Lung (tissue), 12 donors: ENCODE measurements around the gene S100A14. TPM values are rescaled to one million over a fixed set of nuclear protein-coding genes. Genes with fewer than 3 reads are reported as not detected.

ENCODE experiments used
- ATAC-seq: fragments of 200-7000 bp; cut with Tn5 transposase; one replicate; pipeline ENCODE4 v1.9.1; 2020; ENCODE audit warnings: moderate number of reproducible peaks; ENCODE audit not compliant: insufficient read depth, low FRiP score
- DNase-seq, 3 donors: peaks; one replicate each; pipeline ENCODE4 v3.0.0-alpha.2; 2013 to 2017
- H3K27ac ChIP-seq, 2 donors: one replicate each; pipeline ENCODE4 v1.5.1; 2013; ENCODE audit warnings: mild to moderate bottlenecking in 2 of 2, moderate library complexity in 2 of 2, control low read depth in 1 of 2, inconsistent platforms in 1 of 2, low read depth in 1 of 2, low read length in 1 of 2
- H3K27me3 ChIP-seq, 3 donors: one replicate each; pipeline ENCODE4 v1.5.1; 2013; ENCODE audit warnings: low read length in 2 of 3; ENCODE audit not compliant: control insufficient read depth in 3 of 3, insufficient read depth in 3 of 3
- H3K36me3 ChIP-seq, 4 donors: one replicate each; pipeline ENCODE4 v1.5.1; 2013; ENCODE audit warnings: low read length in 4 of 4, mild to moderate bottlenecking in 1 of 4, moderate library complexity in 1 of 4; ENCODE audit not compliant: control insufficient read depth in 4 of 4, insufficient read depth in 4 of 4
- H3K4me1 ChIP-seq, 5 donors: one replicate each; pipeline ENCODE4 v1.5.1; 2013; ENCODE audit warnings: low read length in 5 of 5, mild to moderate bottlenecking in 2 of 5, moderate library complexity in 1 of 5; ENCODE audit not compliant: control insufficient read depth in 5 of 5, insufficient read depth in 5 of 5
- H3K4me3 ChIP-seq: one replicate; pipeline ENCODE4 v1.5.1; 2013; ENCODE audit warnings: mild to moderate bottlenecking, control low read depth, moderate library complexity
- H3K9ac ChIP-seq, 2 donors: one replicate each; pipeline ENCODE4 v1.5.1; 2013; ENCODE audit warnings: low read length in 2 of 2, control low read depth in 1 of 2; ENCODE audit not compliant: insufficient read depth in 1 of 2
- H3K9me3 ChIP-seq, 4 donors: one replicate each; pipeline ENCODE4 v1.5.1; 2013; ENCODE audit warnings: low read length in 3 of 4, mild to moderate bottlenecking in 1 of 4, moderate library complexity in 1 of 4; ENCODE audit not compliant: control insufficient read depth in 4 of 4, insufficient read depth in 3 of 4
- CTCF ChIP-seq: IDR thresholded peaks from 2 replicates; pipeline ENCODE4 v1.5.1; 2012; ENCODE audit warnings: mild to moderate bottlenecking; ENCODE audit errors: control extremely low read depth, extremely low read depth
- WGBS, 2 donors: extraction: QIAGEN DNeasy Blood & Tissue Kit; methylation state at CpG; one replicate each; pipeline ENCODE4 v1.1.7; 2013; 5-methylcytosine and 5-hydroxymethylcytosine counted together
- polyA plus RNA-seq, 2 donors: library from polyadenylated mRNA; stranded (reverse); fragments of 200-250 nt; gene quantifications; one replicate each; pipeline ENCODE4 v1.2.1, GENCODE V29; 2013
- total RNA-seq, 2 donors: library from RNA; depleted of rRNA in 1 of 2; stranded (reverse); fragments of >200 nt in 1 of 2; gene quantifications; one replicate each; pipeline ENCODE4 v1.2.1, GENCODE V29; 2014 to 2021
- donor health status: control.
- donor health status: control.
- donor health status: Bipolar disorder and iron deficiency.
- donor health status: healthy.
- donor health status: DM: yes; HTN: yes; CAD: no.

S100A14 gene
- total and polyA plus RNA-seq, 4 donors: 78.5 to 326 (median 154) TPM

GRCh38 chr1:153573351-153573750 is 42.8 kb downstream of the S100A14 start:
- Histone ChIP-seq H3K9ac (no peak overlapping the region), H3K27ac (peak overlapping the region in 1 of 2 donors; percentile 70), H3K9me3 (no peaks in the 10 kb centered on the region), H3K4me1 (peaks cover 0 to 5% (median 0%) of the 10 kb centered on the region in 5 donors), H3K36me3 (no peaks in the 10 kb centered on the region), H3K27me3 (no peaks in the 10 kb centered on the region), H3K4me3 (no peak overlapping the region)
- peak in 2 of 3 donors; percentile 41 to 53 for DNase-seq
- ATAC-seq: no peak
- WGBS, 2 donors: 39 to 67% methylated on average over 3 of the region's 3 CpGs
- TF ChIP-seq CTCF: no peak

- Histone ChIP-seq H3K9me3 (no peaks in the 10 kb centered on the region), H3K9ac (no peak overlapping the region), H3K27me3 (no peaks in the 10 kb centered on the region), H3K27ac (peak overlapping the region; percentile 68 to 74), H3K4me1 (peaks cover 0 to 11% (median 0%) of the 10 kb centered on the region in 5 donors), H3K4me3 (no peak overlapping the region), H3K36me3 (no peaks in the 10 kb centered on the region)
- peak; percentile 76 for ATAC-seq
- DNase-seq: peak; percentile 64 to 77 (median 67)
- TF ChIP-seq CTCF: peak; percentile 88
- 5 to 7% methylated on average over 3 of the region's 3 CpGs for WGBS, 2 donors
Measured at GRCh38 chr1:153572569-153573015, 43.5 kb downstream of the S100A14 start.

GRCh38 chr1:153571706-153572105 is 44.4 kb downstream of the S100A14 start:
- Histone ChIP-seq H3K27ac (no peak overlapping the region), H3K4me1 (peaks cover 2 to 17% (median 4%) of the 10 kb centered on the region in 5 donors)
- 70 to 71% methylated on average over 7 of the region's 7 CpGs for WGBS, 2 donors

More at GRCh38 chr1:153571706-153572105, 44.4 kb downstream of the S100A14 start:
- no peaks in the 10 kb centered on the region for H3K9me3 ChIP-seq
- no peaks in the 10 kb centered on the region for H3K27me3 ChIP-seq
- ATAC-seq (no peak), DNase-seq (no peak)
- no peak overlapping the region for H3K4me3 ChIP-seq
- TF ChIP-seq CTCF: no peak
- H3K9ac ChIP-seq: no peak overlapping the region
- H3K36me3 ChIP-seq: no peaks in the 10 kb centered on the region
